K562 (cell line): ENCODE measurements around the gene ZNF335.

Source experiments
- ESRRB ChIP-seq: fragments of 250-450 bp; sonication (Bioruptor Pico); IDR thresholded peaks from 2 replicates; pipeline ENCODE4 v1.5.0; 2020; ENCODE audit warnings: mild to moderate bottlenecking, moderate library complexity, borderline replicate concordance
- EZH2 ChIP-seq: IDR thresholded peaks from 2 replicates; pipeline ENCODE4 v1.6.1; 2012; ENCODE audit warnings: low read depth, mild to moderate bottlenecking, inconsistent platforms, low read length, borderline replicate concordance
- HCFC1 ChIP-seq: IDR thresholded peaks from 2 replicates; pipeline ENCODE4 v1.6.1; 2012; ENCODE audit warnings: low read depth, low read length, improper control_type of control experiment
- HMG20A ChIP-seq: fragments of 450-650 bp; formaldehyde crosslinking; conservative IDR thresholded peaks from 2 replicates; pipeline ENCODE4 v1.4.0; 2020; ENCODE audit warnings: mild to moderate bottlenecking, mixed read lengths
- RNF2 ChIP-seq: sonication (generic); IDR thresholded peaks from 2 replicates; pipeline ENCODE4 v1.6.1; 2016
- SAP30 ChIP-seq: fragments of 200-600 bp; sonication (generic); IDR thresholded peaks from 2 replicates; pipeline ENCODE4 v1.6.1; 2012; ENCODE audit warnings: borderline replicate concordance, low read depth, mild to moderate bottlenecking, moderate library complexity, low read length, control low read depth, inconsistent platforms; ENCODE audit not compliant: insufficient read depth, poor library complexity, severe bottlenecking
- TF ChIP-seq, protein P1 (sequence below), 3 experiments: IDR thresholded peaks in 2 of 3; conservative IDR thresholded peaks in 1 of 3; 2 replicates each; pipeline ENCODE4 v1.5.1; 2011 to 2012; ENCODE audit warnings: low read length in 3 of 3, mild to moderate bottlenecking in 3 of 3, control low read depth in 2 of 3, improper control_type of control experiment in 1 of 3, inconsistent platforms in 1 of 3, low read depth in 1 of 3, mixed read lengths in 1 of 3, moderate library complexity in 1 of 3; ENCODE audit not compliant: insufficient read depth in 2 of 3
- TF ChIP-seq, protein P2 (sequence below): fragments of 250-450 bp; sonication (Bioruptor Pico); IDR thresholded peaks from 2 replicates; pipeline ENCODE4 v1.8.0; 2021; ENCODE audit warnings: moderate library complexity, mild to moderate bottlenecking, inconsistent platforms

- TF ChIP-seq, protein P1, sequence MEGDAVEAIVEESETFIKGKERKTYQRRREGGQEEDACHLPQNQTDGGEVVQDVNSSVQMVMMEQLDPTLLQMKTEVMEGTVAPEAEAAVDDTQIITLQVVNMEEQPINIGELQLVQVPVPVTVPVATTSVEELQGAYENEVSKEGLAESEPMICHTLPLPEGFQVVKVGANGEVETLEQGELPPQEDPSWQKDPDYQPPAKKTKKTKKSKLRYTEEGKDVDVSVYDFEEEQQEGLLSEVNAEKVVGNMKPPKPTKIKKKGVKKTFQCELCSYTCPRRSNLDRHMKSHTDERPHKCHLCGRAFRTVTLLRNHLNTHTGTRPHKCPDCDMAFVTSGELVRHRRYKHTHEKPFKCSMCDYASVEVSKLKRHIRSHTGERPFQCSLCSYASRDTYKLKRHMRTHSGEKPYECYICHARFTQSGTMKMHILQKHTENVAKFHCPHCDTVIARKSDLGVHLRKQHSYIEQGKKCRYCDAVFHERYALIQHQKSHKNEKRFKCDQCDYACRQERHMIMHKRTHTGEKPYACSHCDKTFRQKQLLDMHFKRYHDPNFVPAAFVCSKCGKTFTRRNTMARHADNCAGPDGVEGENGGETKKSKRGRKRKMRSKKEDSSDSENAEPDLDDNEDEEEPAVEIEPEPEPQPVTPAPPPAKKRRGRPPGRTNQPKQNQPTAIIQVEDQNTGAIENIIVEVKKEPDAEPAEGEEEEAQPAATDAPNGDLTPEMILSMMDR (IDR thresholded peaks at IDR 0.05 in 2 of 3, conservative IDR thresholded peaks at IDR 0.05 in 1 of 3; ENCODE audit: insufficient read depth in 2 of 3, low read depth in 1 of 3, low read length in 3 of 3): no peak
- no peak for TF ChIP-seq RNF2
- no peak for TF ChIP-seq SAP30
- no peak for TF ChIP-seq HCFC1
- no peak for TF ChIP-seq ESRRB (CRISPR knock-in tag)
- TF ChIP-seq, protein P2, sequence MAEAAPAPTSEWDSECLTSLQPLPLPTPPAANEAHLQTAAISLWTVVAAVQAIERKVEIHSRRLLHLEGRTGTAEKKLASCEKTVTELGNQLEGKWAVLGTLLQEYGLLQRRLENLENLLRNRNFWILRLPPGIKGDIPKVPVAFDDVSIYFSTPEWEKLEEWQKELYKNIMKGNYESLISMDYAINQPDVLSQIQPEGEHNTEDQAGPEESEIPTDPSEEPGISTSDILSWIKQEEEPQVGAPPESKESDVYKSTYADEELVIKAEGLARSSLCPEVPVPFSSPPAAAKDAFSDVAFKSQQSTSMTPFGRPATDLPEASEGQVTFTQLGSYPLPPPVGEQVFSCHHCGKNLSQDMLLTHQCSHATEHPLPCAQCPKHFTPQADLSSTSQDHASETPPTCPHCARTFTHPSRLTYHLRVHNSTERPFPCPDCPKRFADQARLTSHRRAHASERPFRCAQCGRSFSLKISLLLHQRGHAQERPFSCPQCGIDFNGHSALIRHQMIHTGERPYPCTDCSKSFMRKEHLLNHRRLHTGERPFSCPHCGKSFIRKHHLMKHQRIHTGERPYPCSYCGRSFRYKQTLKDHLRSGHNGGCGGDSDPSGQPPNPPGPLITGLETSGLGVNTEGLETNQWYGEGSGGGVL (CRISPR knock-in tag): no peak
- TF ChIP-seq EZH2: no peak
- no peak for TF ChIP-seq HMG20A (CRISPR knock-in tag)
Observed at GRCh38 chr20:45937765-45938164, 34.2 kb downstream of the ZNF335 start.
